ENCODE data around the gene KNG1.
"Not testable (repeated sequence)": the region's sequence is repeated elsewhere in the genome, so short reads cannot be mapped to it uniquely, and the experiment has no call there.

KNG1 gene

GRCh38 chr3:186717039-186717457, at the start of gene KNG1:
TSS of gene KNG1 (plus strand) at chr3:186717359. CDS start at chr3:186717543, 184 bp downstream.
- DNase-seq: no peak

DNA sequence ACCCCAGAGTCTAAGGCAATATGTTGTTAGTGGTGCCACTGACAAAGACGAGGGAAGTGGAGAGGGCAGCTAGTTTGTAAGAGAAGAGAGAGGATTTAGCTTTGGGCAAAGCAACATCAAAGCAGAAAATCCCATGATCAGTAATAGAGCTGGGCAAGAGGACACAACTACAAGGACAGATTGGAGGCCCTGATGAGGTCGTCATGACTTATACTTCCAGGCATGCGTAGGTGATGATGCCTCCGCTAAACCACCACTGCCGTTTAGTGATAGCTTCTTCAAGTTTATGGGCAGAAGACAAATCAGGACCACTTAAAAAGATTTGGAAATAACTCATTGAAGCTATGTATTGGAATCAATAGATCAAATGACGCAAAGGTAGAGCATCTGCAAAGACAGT, 48.7 kb upstream of the KNG1 start:
- no peak for DNase-seq

DNA sequence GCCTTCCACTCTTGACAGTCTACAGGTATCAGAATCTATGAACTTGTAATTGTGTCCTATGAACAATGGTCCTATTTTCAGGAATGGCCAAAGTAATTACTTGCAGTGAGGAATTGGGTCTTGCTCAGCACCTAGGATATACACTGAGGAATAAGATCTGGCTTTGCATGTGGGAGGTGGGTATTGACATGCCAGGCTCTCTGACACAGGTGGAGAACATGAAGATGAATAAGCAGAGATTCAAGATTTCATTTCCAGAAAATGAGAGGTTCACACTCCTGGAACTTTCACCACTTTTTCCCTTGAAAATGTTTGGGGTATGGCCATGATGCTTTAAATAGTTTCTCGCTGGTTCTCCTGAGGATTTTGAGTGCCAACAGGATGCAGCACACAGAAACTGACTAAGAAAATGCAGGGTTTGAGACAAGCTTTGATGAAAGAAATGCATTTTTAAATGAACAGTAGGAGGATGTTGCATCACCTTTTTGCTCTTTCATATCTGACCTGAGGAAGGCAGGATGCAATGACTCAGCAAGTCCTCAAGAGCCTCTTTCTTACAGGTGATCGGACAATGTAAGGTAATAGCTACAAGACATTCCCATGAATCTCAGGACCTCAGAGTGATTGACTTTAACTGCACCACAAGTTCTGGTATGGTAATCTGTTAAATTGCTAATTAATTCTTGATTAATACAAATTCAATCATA, 47.6 kb upstream of the KNG1 start:
- no peak for DNase-seq

DNA sequence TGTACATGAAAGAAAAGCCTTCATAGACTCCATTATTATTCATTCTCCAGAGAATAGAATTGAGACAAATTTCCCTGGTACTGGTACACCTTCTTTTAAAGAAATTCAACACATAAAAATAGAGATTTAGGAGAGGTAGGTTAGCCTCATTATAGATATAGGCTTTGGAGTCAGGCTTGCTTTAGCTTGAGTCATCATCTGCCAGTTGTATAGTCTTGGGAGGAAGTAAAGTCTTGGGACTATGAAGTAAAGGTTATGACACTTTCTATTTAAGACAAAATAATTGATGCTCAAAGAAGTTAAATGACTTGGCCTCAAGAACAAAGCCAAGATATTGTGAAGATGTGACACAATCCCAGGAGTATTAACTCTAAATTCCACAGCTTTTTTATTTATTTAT, 47.0 kb upstream of the KNG1 start:
- no peak for DNase-seq

GRCh38 chr3:186671051-186671450, 46.1 kb upstream of the KNG1 start:
- no peak for DNase-seq

DNA sequence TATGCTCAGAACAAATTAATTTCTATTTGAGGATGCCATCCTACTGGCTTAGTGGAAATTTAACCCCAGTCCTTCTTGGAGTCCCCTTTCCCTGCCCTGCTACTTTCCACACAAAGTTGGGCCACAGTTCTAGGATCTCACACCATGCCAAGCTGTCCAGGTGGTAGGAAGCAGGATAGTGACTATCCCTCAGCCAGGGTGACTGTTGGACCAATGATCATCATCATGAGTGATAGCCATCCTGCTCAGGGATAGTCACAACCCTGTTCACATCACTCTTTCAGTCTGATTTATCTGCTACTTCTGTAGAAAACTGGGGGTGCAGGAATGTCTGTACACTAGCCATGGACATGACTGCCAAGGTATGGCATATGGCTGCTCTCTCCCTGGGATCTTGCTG, 38.6 kb upstream of the KNG1 start:
- DNase-seq: no peak

- DNase-seq: no peak
Measured at GRCh38 chr3:186679151-186679550, 38.0 kb upstream of the KNG1 start.

DNA sequence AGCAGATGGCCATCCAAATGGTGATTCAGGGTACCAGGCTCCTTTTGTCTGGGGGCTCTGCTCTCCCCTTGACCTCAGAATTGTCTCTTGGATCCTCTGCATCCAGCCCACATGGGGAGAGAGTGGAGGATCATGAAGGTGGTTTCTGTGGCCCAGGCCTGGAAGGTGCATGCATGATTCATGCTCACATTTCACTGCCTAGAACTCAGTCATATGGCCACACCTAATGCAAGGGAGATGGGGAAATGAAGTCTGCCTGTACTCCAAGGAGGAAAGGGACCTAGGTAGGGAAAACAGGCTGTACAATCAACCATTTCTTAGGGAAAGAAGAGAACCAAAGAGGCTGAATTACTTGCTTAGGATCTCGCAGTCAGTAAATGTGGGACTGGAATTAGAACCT, 36.3 kb upstream of the KNG1 start:
- DNase-seq: no peak

- DNase-seq: no peak
Measured at GRCh38 chr3:186682812-186683211, 34.3 kb upstream of the KNG1 start.

GRCh38 chr3:186683979-186684378, 33.2 kb upstream of the KNG1 start:
- DNase-seq: no peak

DNA sequence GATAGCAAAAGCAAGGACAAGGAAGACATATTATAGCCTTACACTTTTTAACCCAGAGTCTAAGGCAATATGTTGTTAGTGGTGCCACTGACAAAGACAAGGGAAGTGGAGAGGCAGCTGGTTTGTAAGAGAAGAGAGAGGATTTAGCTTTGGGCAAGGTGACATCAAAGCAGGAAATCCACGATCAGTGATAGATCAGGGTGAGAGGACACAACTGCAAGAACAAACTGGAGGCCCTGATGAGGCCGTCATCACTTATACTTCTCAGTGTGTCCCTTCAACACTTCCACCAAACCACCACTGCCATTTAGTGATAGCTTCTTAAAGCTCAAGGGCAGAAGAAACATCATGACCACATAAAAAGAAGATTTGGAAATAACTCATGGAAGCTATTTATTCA, 30.7 kb upstream of the KNG1 start:
- DNase-seq: not testable (repeated sequence)

DNA sequence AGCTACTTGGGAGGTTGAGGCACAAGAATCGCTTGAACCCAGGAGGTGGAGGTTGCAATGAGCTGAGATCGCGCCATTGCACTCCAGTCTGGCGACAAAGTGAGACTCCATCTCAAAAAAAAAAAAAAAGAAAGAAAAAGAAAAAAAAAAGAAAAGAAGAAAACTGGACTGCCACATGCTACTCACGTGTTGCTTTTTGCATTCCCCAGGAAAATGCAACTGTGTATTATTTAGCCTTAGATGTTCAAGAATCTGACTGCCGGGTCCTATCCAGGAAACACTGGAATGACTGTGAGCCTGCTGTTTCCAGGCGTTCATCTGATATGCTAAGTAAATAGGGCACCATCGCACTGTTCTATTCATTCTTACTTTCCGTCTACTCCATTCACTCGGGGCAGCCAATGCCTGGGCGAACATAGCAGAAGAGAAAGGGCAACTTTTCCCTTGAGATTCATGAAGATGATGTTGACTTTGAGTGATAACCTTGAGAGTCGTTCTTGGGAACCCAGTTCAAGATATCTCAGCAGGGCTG, 30.0 kb upstream of the KNG1 start:
- DNase-seq: no peak

- DNase-seq: not testable (repeated sequence)
Measured at GRCh38 chr3:186690304-186690703, 26.9 kb upstream of the KNG1 start.

- no peak for DNase-seq
Measured at GRCh38 chr3:186691676-186692075, 25.5 kb upstream of the KNG1 start.

DNA sequence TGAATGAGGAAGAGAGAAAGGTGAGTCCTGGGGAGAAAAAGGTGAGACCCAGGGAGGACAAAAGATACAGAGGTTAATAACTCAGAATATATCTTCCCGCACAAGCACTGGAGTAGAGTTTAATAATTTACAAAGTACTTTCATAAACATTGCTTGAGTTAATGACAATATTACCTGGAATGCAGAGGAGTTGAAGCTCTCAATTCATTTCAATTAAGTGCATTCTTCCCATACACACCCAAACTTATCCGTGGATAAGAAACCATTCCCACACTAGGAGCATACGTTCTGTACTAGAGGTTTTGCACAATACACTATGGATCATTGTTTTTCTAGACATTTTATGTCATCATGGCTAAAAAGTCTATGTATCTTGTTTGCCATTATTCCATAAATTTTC, 23.3 kb upstream of the KNG1 start:
- no peak for DNase-seq

GRCh38 chr3:186694288-186695032, 22.7 kb upstream of the KNG1 start:
- no peak for DNase-seq

DNA sequence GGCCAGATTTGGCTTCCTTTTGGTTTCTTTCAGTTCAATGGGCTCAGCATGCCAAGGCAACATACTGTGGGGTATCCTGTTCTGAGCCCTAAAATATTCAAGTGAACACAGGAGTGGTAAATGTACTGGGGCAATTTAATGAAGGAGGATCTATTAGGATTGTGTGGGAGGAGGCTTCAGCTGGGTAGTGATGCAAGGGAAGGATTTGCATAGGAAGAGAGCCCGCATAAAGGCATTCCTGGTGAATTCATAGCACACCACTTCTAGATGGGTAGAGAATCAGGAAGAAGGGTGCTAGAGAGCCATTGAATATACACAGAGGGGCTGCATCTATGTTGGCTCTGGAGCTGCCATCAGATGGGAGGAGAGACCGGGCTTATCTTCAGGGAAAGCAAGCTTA, 20.6 kb upstream of the KNG1 start:
- DNase-seq: no peak

DNA sequence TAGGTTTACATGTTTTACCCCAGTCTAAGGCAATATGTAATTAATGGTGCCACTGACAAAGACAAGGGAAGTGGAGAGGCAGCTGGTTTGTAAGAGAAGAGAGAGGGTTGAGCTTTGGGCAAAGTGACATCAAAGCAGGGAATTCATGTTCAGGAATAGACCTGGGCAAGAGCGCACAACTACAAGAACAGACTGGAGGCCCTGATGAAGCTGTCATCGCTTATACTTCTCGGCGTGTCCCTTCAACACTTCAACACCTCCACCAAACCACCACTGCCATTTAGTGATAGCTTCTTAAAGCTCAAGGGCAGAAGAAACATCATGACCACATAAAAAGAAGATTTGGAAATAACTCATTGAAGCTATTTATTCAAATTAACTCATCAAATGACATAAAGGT, 19.6 kb upstream of the KNG1 start:
- no peak for DNase-seq

GRCh38 chr3:186700267-186700666, 16.9 kb upstream of the KNG1 start:
- no peak for DNase-seq

DNA sequence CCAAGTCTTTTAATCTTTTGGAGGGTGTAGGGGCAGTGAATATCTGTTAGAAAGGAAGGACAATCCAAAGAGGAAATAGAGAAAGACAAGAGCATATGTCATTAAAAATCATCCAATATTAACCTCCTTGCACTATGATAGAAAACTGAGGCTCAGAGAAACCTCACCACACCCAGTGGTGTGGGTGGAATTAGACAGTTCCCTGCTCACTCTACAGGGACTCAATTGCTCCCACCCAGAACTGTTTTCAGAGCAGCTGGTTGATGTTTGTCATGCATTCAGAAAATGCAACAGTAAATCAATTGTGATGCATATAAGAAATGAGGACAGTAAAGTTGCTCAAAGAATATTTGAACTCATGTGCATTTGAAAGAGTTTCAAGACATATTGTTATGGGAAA, 14.7 kb upstream of the KNG1 start:
- DNase-seq: not testable (repeated sequence)

DNA sequence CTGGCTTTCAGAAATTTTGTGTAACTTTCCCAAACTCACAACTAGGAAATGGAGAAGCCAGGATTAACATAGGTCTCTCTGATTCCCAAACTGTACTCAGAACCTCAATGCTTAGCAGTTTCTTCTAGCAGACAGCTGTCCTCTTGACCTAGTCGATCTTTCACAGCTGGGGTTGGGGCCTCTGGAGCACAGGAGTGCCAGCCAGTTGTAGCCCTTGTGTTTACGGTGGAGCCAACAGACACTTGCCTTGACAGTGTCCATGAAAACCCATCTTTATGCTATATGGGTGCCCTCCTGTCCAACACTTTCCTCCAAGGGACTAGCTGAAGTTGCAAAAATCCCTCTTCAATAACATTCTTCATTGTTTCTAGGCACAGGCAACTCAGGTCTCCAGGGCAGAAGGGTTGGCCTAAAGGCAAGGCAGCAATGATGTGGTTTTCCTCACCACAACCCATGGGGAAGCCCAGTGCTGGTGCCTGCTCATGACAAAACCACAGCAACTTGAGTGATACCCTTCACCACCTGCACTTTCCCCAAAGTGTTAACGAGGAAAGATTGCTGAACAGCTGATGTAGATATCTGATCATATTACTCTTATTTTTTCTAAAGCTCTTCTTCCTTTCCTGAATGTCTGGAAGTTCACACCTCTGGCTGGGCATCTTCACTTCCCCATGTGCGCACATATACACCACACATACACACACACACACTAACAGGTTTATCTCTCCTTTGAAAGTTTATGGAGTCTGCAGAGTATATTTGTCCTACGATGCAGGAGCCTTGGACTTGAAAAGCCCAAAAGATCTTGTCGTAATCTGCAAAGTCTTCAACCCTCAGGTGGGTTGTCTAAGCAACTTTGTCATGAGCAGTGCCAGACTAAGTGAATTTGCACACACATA, 11.0 kb upstream of the KNG1 start:
- peak; percentile 51 for DNase-seq

- no peak for DNase-seq
Measured at GRCh38 chr3:186708983-186709679, 8.0 kb upstream of the KNG1 start.

GRCh38 chr3:186710694-186711093, 6.5 kb upstream of the KNG1 start:
- not testable (repeated sequence) for DNase-seq
